A673 (cell line): ENCODE data around the gene ADAM12. TPM values are rescaled to one million over a fixed set of nuclear protein-coding genes. Genes with fewer than 3 reads are reported as not detected.

Source experiments
- BruUV-seq: library from RNA; stranded (reverse); fragments of 400-500 nt; replicated peaks from 2 replicates; lab custom pipeline; 2021; lab: Mats Ljungman, UMichigan
- CTCF ChIA-PET: fragments of 300-600 bp; sonication (Branson Sonifier 250); formaldehyde crosslinking; loops from one replicate; lab custom pipeline; 2022; ENCODE audit warnings: antibody characterized with exemption; lab: Charles Lee
- POLR2A ChIA-PET: fragments of 300-600 bp; sonication (Branson Sonifier 250); formaldehyde crosslinking; loops from one replicate; lab custom pipeline; 2022; ENCODE audit warnings: antibody characterized with exemption; ENCODE audit not compliant: low non-redundant PET; lab: Charles Lee
- DNase-seq: peaks from one replicate; pipeline ENCODE4 v3.0.0-alpha.2; 2015; ENCODE audit warnings: low spot score
- H3K27ac ChIP-seq: fragments of 200-600 bp; sonication (generic); 2 replicates; pipeline ENCODE4 v1.5.1; 2016; ENCODE audit warnings: mixed run types, low read depth, mild to moderate bottlenecking, mixed read lengths, antibody characterized with exemption, low read length; ENCODE audit not compliant: poor library complexity, severe bottlenecking
- H3K27me3 ChIP-seq: fragments of 200-600 bp; sonication (generic); replicated peaks from 2 replicates; pipeline ENCODE4 v1.6.1; 2017; ENCODE audit warnings: mixed run types, low read depth, mild to moderate bottlenecking, mixed read lengths, antibody characterized with exemption, low read length; ENCODE audit not compliant: insufficient read depth, poor library complexity
- H3K36me3 ChIP-seq: fragments of 200-600 bp; sonication (generic); 2 replicates; pipeline ENCODE4 v1.6.1; 2016; ENCODE audit warnings: mixed run types, mild to moderate bottlenecking, mixed read lengths, antibody characterized with exemption, low read length; ENCODE audit not compliant: insufficient read depth, poor library complexity, severe bottlenecking
- H3K4me1 ChIP-seq: fragments of 200-600 bp; sonication (generic); 2 replicates; pipeline ENCODE4 v1.6.1; 2017; ENCODE audit warnings: mixed run types, mild to moderate bottlenecking, mixed read lengths, antibody characterized with exemption, low read length; ENCODE audit not compliant: insufficient read depth, poor library complexity, severe bottlenecking
- H3K4me3 ChIP-seq: fragments of 200-600 bp; sonication (generic); 2 replicates; pipeline ENCODE4 v1.5.1; 2016; ENCODE audit warnings: low read depth, mixed run types, mild to moderate bottlenecking, mixed read lengths, low read length; ENCODE audit not compliant: poor library complexity, severe bottlenecking
- H3K9me3 ChIP-seq: fragments of 200-600 bp; sonication (generic); 2 replicates; pipeline ENCODE4 v1.6.1; 2016; ENCODE audit warnings: mixed run types, low read depth, mild to moderate bottlenecking, mixed read lengths, antibody characterized with exemption, low read length; ENCODE audit not compliant: poor library complexity, severe bottlenecking
- EZH2 ChIP-seq: fragments of 200-600 bp; sonication (generic); IDR thresholded peaks from 2 replicates; pipeline ENCODE4 v1.6.1; 2017; ENCODE audit warnings: borderline replicate concordance, low read depth, mild to moderate bottlenecking, mixed read lengths, antibody characterized with exemption, low read length; ENCODE audit not compliant: poor library complexity, severe bottlenecking
- intact Hi-C: fragments of 100-400 bp; cut with micrococcal nuclease; formaldehyde crosslinking; loops from one replicate; pipeline ENCODE4 v1.10.0; 2022; ENCODE audit not compliant: unreplicated experiment
- total RNA-seq: library from RNA; stranded (reverse); gene quantifications from 2 replicates; pipeline ENCODE4 v1.2.3, GENCODE V29; 2021
- TF ChIP-seq, protein P1 (sequence below): fragments of 300-800, 200-600 bp; sonication (generic); conservative IDR thresholded peaks from 2 replicates; pipeline ENCODE4 v1.5.1; 2017; ENCODE audit warnings: low read depth, mild to moderate bottlenecking, antibody characterized with exemption, low read length, moderate library complexity, mixed read lengths

Gene ADAM12
- total RNA-seq, 1 experiment from 2014 or later, result 0.17 TPM

DNA sequence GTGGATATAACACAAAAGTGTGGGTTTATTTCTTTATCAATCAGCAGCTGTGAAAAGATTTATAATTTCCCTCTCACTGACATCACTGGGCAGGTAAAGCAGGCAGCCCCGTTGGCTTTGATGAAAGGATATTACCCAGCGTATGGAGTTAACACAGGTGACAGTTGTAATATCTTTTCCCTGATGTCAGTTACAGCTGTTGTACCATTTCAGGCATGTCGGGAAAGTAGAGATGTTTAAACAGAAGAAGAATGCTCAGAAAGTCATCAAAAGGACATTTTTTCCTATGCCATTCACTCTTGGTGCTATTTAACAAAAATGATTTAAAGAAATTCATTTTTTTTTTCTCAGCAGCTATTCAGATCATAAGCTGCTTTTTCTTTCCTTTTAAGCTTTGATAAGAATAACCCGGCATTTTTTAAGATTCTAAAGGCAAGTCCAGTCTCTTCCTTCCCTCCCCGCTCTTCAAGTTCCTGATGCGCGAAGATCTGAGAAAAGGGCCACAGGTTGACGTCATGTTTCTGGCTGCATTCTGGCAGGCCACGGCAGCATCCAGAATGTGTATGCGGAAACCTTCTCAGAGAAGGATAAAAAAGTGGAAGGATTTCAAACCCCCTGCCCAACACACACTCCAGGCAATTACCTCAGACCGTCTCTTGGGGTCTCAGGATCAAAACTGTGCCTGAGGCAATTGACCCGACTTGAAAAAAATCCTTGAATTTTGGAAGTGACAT is 32.5 kb upstream of the ADAM12 start:
- CTCF ChIA-PET, result no interaction called here
- BruUV-seq, result no TSS peak

DNA sequence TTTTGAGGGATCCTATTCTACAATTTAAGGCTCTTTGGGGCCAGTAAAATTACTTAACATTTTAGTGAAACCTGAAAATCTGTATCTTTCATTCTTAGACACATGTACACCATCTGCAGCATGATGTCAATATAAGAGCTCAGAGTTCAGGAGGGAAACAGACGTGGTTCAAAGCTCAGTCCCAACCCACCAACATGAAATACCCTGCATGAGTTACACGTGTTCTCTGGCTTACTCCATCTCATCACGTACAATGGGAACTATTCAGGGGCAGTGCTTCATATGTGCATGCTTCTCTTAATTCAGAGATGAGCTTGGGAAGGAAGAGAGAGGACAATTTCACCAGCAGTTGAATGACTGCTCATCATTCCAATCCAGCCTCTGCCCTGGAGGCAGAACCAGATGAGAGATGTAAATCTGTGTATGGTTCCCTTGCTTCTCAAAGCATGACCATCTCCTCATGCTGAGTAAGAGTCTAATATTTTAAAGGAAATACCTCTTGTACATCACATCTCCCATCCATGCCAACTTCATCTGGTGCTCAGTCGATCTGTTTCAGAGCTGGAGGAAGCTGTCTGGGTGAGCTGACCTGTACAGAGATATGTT is 29.0 kb upstream of the ADAM12 start:
- H3K27me3 ChIP-seq, result no peaks in the 10 kb centered on the region
- intact Hi-C loops, result no loop called here
- BruUV-seq, result no TSS peak
- no peak for DNase-seq
- no peaks in the 10 kb centered on the region for H3K9me3 ChIP-seq
- POLR2A ChIA-PET, result no interaction called here
- H3K27ac ChIP-seq, result no peak overlapping the region
- no peak for TF ChIP-seq EZH2
- TF ChIP-seq, protein P1, sequence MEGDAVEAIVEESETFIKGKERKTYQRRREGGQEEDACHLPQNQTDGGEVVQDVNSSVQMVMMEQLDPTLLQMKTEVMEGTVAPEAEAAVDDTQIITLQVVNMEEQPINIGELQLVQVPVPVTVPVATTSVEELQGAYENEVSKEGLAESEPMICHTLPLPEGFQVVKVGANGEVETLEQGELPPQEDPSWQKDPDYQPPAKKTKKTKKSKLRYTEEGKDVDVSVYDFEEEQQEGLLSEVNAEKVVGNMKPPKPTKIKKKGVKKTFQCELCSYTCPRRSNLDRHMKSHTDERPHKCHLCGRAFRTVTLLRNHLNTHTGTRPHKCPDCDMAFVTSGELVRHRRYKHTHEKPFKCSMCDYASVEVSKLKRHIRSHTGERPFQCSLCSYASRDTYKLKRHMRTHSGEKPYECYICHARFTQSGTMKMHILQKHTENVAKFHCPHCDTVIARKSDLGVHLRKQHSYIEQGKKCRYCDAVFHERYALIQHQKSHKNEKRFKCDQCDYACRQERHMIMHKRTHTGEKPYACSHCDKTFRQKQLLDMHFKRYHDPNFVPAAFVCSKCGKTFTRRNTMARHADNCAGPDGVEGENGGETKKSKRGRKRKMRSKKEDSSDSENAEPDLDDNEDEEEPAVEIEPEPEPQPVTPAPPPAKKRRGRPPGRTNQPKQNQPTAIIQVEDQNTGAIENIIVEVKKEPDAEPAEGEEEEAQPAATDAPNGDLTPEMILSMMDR, result no peak
- H3K36me3 ChIP-seq, result no peaks in the 10 kb centered on the region
- H3K4me1 ChIP-seq, result no peaks in the 10 kb centered on the region
- CTCF ChIA-PET, result no interaction called here
- H3K4me3 ChIP-seq, result no peak overlapping the region

More for the DNA sequence above, 32.5 kb upstream of the ADAM12 start:
- no peak for DNase-seq
- H3K27me3 ChIP-seq, result no peaks in the 10 kb centered on the region
- no peaks in the 10 kb centered on the region for H3K36me3 ChIP-seq
- TF ChIP-seq, protein P1, result no peak
- no peak for TF ChIP-seq EZH2
- no peak overlapping the region for H3K27ac ChIP-seq
- H3K4me3 ChIP-seq, result no peak overlapping the region
- intact Hi-C loops, result no loop called here
- no peaks in the 10 kb centered on the region for H3K9me3 ChIP-seq
- POLR2A ChIA-PET, result no interaction called here
- H3K4me1 ChIP-seq, result no peaks in the 10 kb centered on the region

DNA sequence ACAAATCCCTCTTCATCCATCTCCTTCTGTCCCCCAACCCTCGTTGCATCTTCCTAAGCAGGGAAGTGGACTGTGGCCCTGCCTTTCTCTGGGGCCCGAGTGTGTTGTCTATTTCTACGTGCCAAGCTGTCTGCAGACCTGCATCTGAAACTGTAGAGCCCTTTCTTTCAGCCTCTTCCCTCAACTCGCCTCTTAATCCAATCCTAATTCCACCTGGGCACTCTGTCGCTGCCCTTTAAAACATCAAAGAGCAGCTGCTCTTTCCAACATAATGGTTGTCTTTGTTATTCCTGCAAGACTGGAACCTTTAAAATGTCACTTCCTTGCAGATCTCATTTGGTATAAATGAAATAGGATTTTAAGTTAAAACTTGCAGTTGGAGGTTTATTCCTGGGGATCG is 21.5 kb upstream of the ADAM12 start:
- BruUV-seq, result no TSS peak
- H3K27ac ChIP-seq, result no peak overlapping the region
- ChIA-PET CTCF (no interaction called here), POLR2A (no interaction called here)
- H3K9me3 ChIP-seq, result no peaks in the 10 kb centered on the region
- TF ChIP-seq, protein P1, result no peak
- TF ChIP-seq EZH2, result no peak
- intact Hi-C loops, result no loop called here
- H3K36me3 ChIP-seq, result no peaks in the 10 kb centered on the region
- H3K4me3 ChIP-seq, result no peak overlapping the region
- no peaks in the 10 kb centered on the region for H3K4me1 ChIP-seq
- no peaks in the 10 kb centered on the region for H3K27me3 ChIP-seq
- no peak for DNase-seq
